B cell (primary cell): Measurements from ENCODE around the gene GGACT. TPM values are rescaled to one million over a fixed set of nuclear protein-coding genes. Genes with fewer than 3 reads are reported as not detected.

Experiments used
- ATAC-seq: fragments of 200-7000 bp; cut with Tn5 transposase; one replicate; pipeline ENCODE4 v1.10.0; 2021; ENCODE audit warnings: low read depth, mild to moderate bottlenecking, moderate number of reproducible peaks, moderate library complexity
- CTCF ChIA-PET: fragments of 350-600 bp; sonication (Branson Sonifier 250); formaldehyde crosslinking; loops from one replicate; lab custom pipeline; 2021; ENCODE audit warnings: antibody characterized with exemption, inconsistent platforms; lab: Charles Lee
- POLR2A ChIA-PET: fragments of 350-600 bp; sonication (Branson Sonifier 250); formaldehyde crosslinking; loops from one replicate; lab custom pipeline; 2021; ENCODE audit warnings: antibody characterized with exemption; lab: Charles Lee
- DNase-seq: peaks from one replicate; pipeline ENCODE4 v3.0.0; 2013
- H2AFZ ChIP-seq: 2 replicates; pipeline ENCODE4 v1.6.1; 2012; ENCODE audit warnings: mild to moderate bottlenecking, low read depth, low read length; ENCODE audit not compliant: insufficient read depth, poor library complexity, severe bottlenecking
- H3K27ac ChIP-seq, 2 donors: 1 replicate in 1 of 2; 2 replicates in 1 of 2; pipeline ENCODE4 v1.5.1; 2012 to 2013; ENCODE audit warnings: low read length in 2 of 2, mild to moderate bottlenecking in 2 of 2, moderate library complexity in 1 of 2
- H3K27me3 ChIP-seq, 4 experiments: fragments of 200-600 bp in 1 of 4; sonication (generic) in 1 of 4; replicated peaks in 1 of 4; 1 replicate in 2 of 4; 2 replicates in 2 of 4; pipeline versions ENCODE4 v1.6.1 to v1.7.0; 2013 to 2016; ENCODE audit warnings: low read length in 3 of 4, mild to moderate bottlenecking in 2 of 4, mixed read lengths in 1 of 4, moderate library complexity in 1 of 4; ENCODE audit not compliant: insufficient read depth in 4 of 4, control insufficient read depth in 3 of 4; ENCODE audit errors: control extremely low read depth in 1 of 4
- H3K36me3 ChIP-seq, 2 experiments: replicated peaks in 1 of 2; 1 replicate in 1 of 2; 2 replicates in 1 of 2; pipeline versions ENCODE4 v1.6.1 to v1.7.1; 2013; ENCODE audit warnings: low read length in 1 of 2; ENCODE audit not compliant: insufficient read depth in 2 of 2, control insufficient read depth in 1 of 2; ENCODE audit errors: control extremely low read depth in 1 of 2, extremely low read depth in 1 of 2
- H3K4me1 ChIP-seq, 2 donors: fragments of 200-600 bp in 1 of 2; sonication (generic) in 1 of 2; 1 replicate in 1 of 2; 2 replicates in 1 of 2; pipeline versions ENCODE4 v1.5.1 to v1.6.1; 2013 to 2017; ENCODE audit warnings: low read length in 2 of 2; ENCODE audit not compliant: control insufficient read depth in 2 of 2, insufficient read depth in 2 of 2
- H3K4me2 ChIP-seq: replicated peaks from 2 replicates; pipeline ENCODE3; 2012; ENCODE audit warnings: mild to moderate bottlenecking, low read depth, low read length; ENCODE audit not compliant: poor library complexity, severe bottlenecking
- H3K4me3 ChIP-seq, 5 experiments: fragments of 200-600 bp in 1 of 5; sonication (generic) in 1 of 5; 1 replicate in 3 of 5; 2 replicates in 2 of 5; pipeline versions ENCODE4 v1.5.1 to v1.7.0; 2011 to 2016; ENCODE audit warnings: low read length in 4 of 5, mild to moderate bottlenecking in 4 of 5, low read depth in 2 of 5, control low read depth in 1 of 5, moderate library complexity in 1 of 5; ENCODE audit not compliant: insufficient read depth in 1 of 5; ENCODE audit errors: control extremely low read depth in 1 of 5, extremely low read depth in 1 of 5
- H3K79me2 ChIP-seq: fragments of 200-600 bp; sonication (generic); one replicate; pipeline ENCODE4 v1.6.0; 2016; ENCODE audit warnings: low read length; ENCODE audit not compliant: control insufficient read depth, insufficient read depth
- H3K9ac ChIP-seq: fragments of 200-600 bp; sonication (generic); 2 replicates; pipeline ENCODE4 v1.6.1; 2017; ENCODE audit warnings: mild to moderate bottlenecking, low read length, moderate library complexity
- H3K9me3 ChIP-seq, 3 donors: one replicate each; pipeline versions ENCODE4 v1.6.1 to v1.7.1; 2013; ENCODE audit warnings: low read length in 2 of 3; ENCODE audit not compliant: control insufficient read depth in 2 of 3, insufficient read depth in 1 of 3; ENCODE audit errors: control extremely low read depth in 1 of 3
- H4K20me1 ChIP-seq: 2 replicates; pipeline ENCODE4 v1.6.0; 2012; ENCODE audit warnings: mild to moderate bottlenecking, low read length; ENCODE audit not compliant: insufficient read depth, control insufficient read depth, poor library complexity, severe bottlenecking
- H3K27ac Mint-ChIP-seq: one replicate; pipeline ENCODE4 v1.8.0; 2021; ENCODE audit warnings: mixed read lengths
- H3K27me3 Mint-ChIP-seq: one replicate; pipeline ENCODE4 v1.8.0; 2021; ENCODE audit warnings: mixed read lengths
- H3K4me1 Mint-ChIP-seq: one replicate; pipeline ENCODE4 v1.8.0; 2021; ENCODE audit warnings: mixed read lengths
- H3K4me3 Mint-ChIP-seq: one replicate; pipeline ENCODE4 v1.8.0; 2021; ENCODE audit warnings: mixed read lengths
- H3K9me3 Mint-ChIP-seq: one replicate; pipeline ENCODE4 v1.8.0; 2022; ENCODE audit warnings: mixed read lengths; ENCODE audit not compliant: insufficient read depth
- EZH2 ChIP-seq: IDR thresholded peaks from 2 replicates; pipeline ENCODE4 v1.6.1; 2012; ENCODE audit warnings: borderline replicate concordance, low read depth, mild to moderate bottlenecking, moderate library complexity, low read length; ENCODE audit not compliant: insufficient read depth, poor library complexity, severe bottlenecking
- WGBS: methylation state at CpG from one replicate; pipeline ENCODE4 v1.1.5; 2013; ENCODE audit warnings: missing lambda C conversion rate; ENCODE audit not compliant: insufficient coverage; 5-methylcytosine and 5-hydroxymethylcytosine counted together
- intact Hi-C: fragments of 100-400 bp; cut with micrococcal nuclease; formaldehyde crosslinking; loops from one replicate; pipeline ENCODE4 v1.10.0; 2022
- polyA plus RNA-seq: library from polyadenylated mRNA; depleted of rRNA; stranded (reverse); fragments of >200 nt; gene quantifications from 2 replicates; pipeline ENCODE4 v1.2.3, GENCODE V29; 2012
- total RNA-seq, 2 donors: library from RNA; stranded (reverse); fragments of 120-200 nt in 1 of 2; gene quantifications; 1 replicate in 1 of 2; 2 replicates in 1 of 2; pipeline versions ENCODE4 v1.2.3 to v1.2.4, GENCODE V29; 2013 to 2022
- TF ChIP-seq, protein P1 (sequence below): fragments of 200-600 bp; IDR thresholded peaks from one replicate; pipeline ENCODE4 v1.8.0; 2022; ENCODE audit warnings: antibody characterized with exemption, mild to moderate bottlenecking

The GGACT gene
- total and polyA plus RNA-seq, 2 donors (not counting 1 experiment from before 2014, with no cell fraction given), result 3.2 to 3.5 TPM

DNA sequence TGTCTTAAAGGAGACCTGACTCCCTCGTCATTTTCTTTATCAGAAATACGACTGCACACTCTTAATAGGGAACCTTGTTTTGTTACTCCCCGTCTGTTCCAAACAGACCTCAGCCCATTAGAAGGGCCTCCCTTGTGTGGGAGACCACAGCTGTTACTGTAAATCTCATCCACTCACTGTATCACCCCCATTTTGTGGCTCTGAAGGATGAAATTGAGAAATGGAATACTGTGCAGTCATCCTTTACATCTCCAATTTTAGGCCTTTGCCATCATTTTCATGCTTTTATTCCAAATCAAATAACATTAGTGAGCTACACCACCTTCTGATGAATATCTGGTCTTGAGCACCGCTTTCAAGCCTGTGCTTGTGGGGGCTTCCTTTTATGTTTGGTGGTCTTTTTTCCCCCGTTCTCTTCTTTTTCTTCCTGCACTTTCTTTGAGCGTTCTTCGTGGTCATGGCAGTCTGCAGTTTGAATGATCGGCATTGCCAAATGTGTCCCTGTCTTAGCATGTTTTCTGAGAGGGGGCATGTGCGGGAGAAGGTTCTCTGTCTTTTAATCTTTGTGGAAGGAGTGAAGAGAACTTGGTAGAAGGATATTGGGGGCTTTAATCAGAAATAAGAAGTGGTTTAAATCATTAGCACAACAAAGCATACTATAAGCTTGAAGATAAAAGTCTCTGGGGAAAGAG is 65.8 kb downstream of the GGACT start:
- Histone ChIP-seq H3K27ac (no peak overlapping the region), H4K20me1 (no peaks in the 10 kb centered on the region), H2AFZ (no peak overlapping the region), H3K4me1 (peaks cover 5 to 13% of the 10 kb centered on the region in 2 donors), H3K9ac (no peak overlapping the region), H3K27me3 (peaks cover 0 to 7% (median 2%) of the 10 kb centered on the region in 4 experiments), H3K4me2 (no peak overlapping the region), H3K4me3 (no peak overlapping the region), H3K36me3 (no peaks in the 10 kb centered on the region), H3K9me3 (no peaks in the 10 kb centered on the region), H3K79me2 (no peaks in the 10 kb centered on the region)
- 100% methylated on average over 2 of the region's 9 CpGs for WGBS
- DNase-seq, result no peak
- intact Hi-C loops, result no loop called here
- Mint-ChIP-seq H3K27me3 (no peaks in the 10 kb centered on the region), H3K4me3 (no peak overlapping the region), H3K9me3 (no peaks in the 10 kb centered on the region), H3K4me1 (peaks cover 7% of the 10 kb centered on the region), H3K27ac (no peak overlapping the region)
- ATAC-seq, result no peak
- ChIA-PET POLR2A (no interaction called here), CTCF (interaction anchor here (2.2 kb wide), 1 partner anchor 8 kb away, joined by 11 read pairs; no protein-coding TSS in a partner anchor)
- TF ChIP-seq EZH2, result no peak
- TF ChIP-seq, protein P1, sequence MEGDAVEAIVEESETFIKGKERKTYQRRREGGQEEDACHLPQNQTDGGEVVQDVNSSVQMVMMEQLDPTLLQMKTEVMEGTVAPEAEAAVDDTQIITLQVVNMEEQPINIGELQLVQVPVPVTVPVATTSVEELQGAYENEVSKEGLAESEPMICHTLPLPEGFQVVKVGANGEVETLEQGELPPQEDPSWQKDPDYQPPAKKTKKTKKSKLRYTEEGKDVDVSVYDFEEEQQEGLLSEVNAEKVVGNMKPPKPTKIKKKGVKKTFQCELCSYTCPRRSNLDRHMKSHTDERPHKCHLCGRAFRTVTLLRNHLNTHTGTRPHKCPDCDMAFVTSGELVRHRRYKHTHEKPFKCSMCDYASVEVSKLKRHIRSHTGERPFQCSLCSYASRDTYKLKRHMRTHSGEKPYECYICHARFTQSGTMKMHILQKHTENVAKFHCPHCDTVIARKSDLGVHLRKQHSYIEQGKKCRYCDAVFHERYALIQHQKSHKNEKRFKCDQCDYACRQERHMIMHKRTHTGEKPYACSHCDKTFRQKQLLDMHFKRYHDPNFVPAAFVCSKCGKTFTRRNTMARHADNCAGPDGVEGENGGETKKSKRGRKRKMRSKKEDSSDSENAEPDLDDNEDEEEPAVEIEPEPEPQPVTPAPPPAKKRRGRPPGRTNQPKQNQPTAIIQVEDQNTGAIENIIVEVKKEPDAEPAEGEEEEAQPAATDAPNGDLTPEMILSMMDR, result no peak
